MM.1S (cell line): ENCODE results near the gene NSUN6.
"Not testable (repeated sequence)": the region's sequence is repeated elsewhere in the genome, so short reads cannot be mapped to it uniquely, and the experiment has no call there.

ENCODE experiments used
- DNase-seq: peaks from one replicate; pipeline ENCODE4 v3.0.0-alpha.2; 2015
- H2AFZ ChIP-seq: fragments of 300-600 bp; sonication (generic); 2 replicates; pipeline ENCODE4 v1.6.0; 2016; ENCODE audit warnings: antibody characterized with exemption, low read length
- H3F3A ChIP-seq: fragments of 300-600 bp; sonication (generic); 2 replicates; pipeline ENCODE4 v1.6.1; 2016; ENCODE audit warnings: mild to moderate bottlenecking, antibody characterized with exemption, low read length, moderate library complexity, mixed read lengths; ENCODE audit not compliant: insufficient read depth
- H3K27ac ChIP-seq: fragments of 300-600 bp; sonication (generic); 2 replicates; pipeline ENCODE4 v1.5.1; 2016; ENCODE audit warnings: mild to moderate bottlenecking, low read length
- H3K27me3 ChIP-seq: fragments of 300-600 bp; sonication (generic); replicated peaks from 2 replicates; pipeline ENCODE4 v1.6.0; 2016; ENCODE audit warnings: low read length; ENCODE audit not compliant: insufficient read depth
- H3K36me3 ChIP-seq: fragments of 300-600 bp; sonication (generic); replicated peaks from 2 replicates; pipeline ENCODE4 v1.6.1; 2016; ENCODE audit warnings: mild to moderate bottlenecking, low read length, mixed read lengths; ENCODE audit not compliant: insufficient read depth
- H3K4me1 ChIP-seq: fragments of 300-600 bp; sonication (generic); 2 replicates; pipeline ENCODE4 v1.6.1; 2016; ENCODE audit warnings: low read length, mixed read lengths
- H3K4me2 ChIP-seq: fragments of 300-600 bp; sonication (generic); 2 replicates; pipeline ENCODE4 v1.6.0; 2016; ENCODE audit warnings: low read depth, low read length
- H3K4me3 ChIP-seq: fragments of 300-600 bp; sonication (generic); 2 replicates; pipeline ENCODE4 v1.5.1; 2016; ENCODE audit warnings: low read length, mixed read lengths
- H3K79me2 ChIP-seq: fragments of 300-600 bp; sonication (generic); 2 replicates; pipeline ENCODE4 v1.6.1; 2016; ENCODE audit warnings: mixed run types, low read length, mixed read lengths
- H3K9ac ChIP-seq: fragments of 300-600 bp; sonication (generic); 2 replicates; pipeline ENCODE4 v1.6.1; 2016; ENCODE audit warnings: low read length, mixed read lengths
- H3K9me2 ChIP-seq: fragments of 300-600 bp; sonication (generic); replicated peaks from 2 replicates; pipeline ENCODE4 v1.6.1; 2016; ENCODE audit warnings: mild to moderate bottlenecking, low read length, mixed read lengths; ENCODE audit not compliant: insufficient read depth
- H3K9me3 ChIP-seq: fragments of 300-600 bp; sonication (generic); replicated peaks from 2 replicates; pipeline ENCODE4 v1.6.1; 2016; ENCODE audit warnings: mild to moderate bottlenecking, low read length, mixed read lengths; ENCODE audit not compliant: insufficient read depth
- H4K20me1 ChIP-seq: fragments of 300-600 bp; sonication (generic); 2 replicates; pipeline ENCODE4 v1.6.1; 2016; ENCODE audit warnings: mild to moderate bottlenecking, low read length, moderate library complexity, mixed read lengths; ENCODE audit not compliant: insufficient read depth
- CTCF ChIP-seq: fragments of 300-600 bp; sonication (generic); IDR thresholded peaks from 2 replicates; pipeline ENCODE4 v1.5.1; 2016; ENCODE audit warnings: antibody characterized with exemption, low read length, mixed read lengths
- EZH2 ChIP-seq: fragments of 300-600 bp; sonication (generic); optimal IDR thresholded peaks from 2 replicates; pipeline ENCODE3; 2017; ENCODE audit warnings: low read depth, mild to moderate bottlenecking, antibody characterized with exemption, low read length, mixed read lengths
- EZH2phosphoT487 ChIP-seq: fragments of 300-600 bp; sonication (generic); IDR thresholded peaks from 2 replicates; pipeline ENCODE4 v1.6.1; 2018; ENCODE audit warnings: antibody characterized with exemption, low read length

Gene NSUN6

GRCh38 chr10:18572959-18573561 is 78.3 kb downstream of the NSUN6 start:
- Histone ChIP-seq H3K27me3 (no peaks in the 10 kb centered on the region), H3K4me3 (no peak overlapping the region), H3K9me3 (no peaks in the 10 kb centered on the region), H3K9ac (no peak overlapping the region), H3K4me1 (peaks cover 8% of the 10 kb centered on the region), H2AFZ (no peak overlapping the region), H3K4me2 (no peak overlapping the region), H3F3A (peaks cover 5% of the 10 kb centered on the region), H3K9me2 (no peaks in the 10 kb centered on the region), H3K27ac (no peak overlapping the region), H3K36me3 (no peaks in the 10 kb centered on the region), H4K20me1 (no peaks in the 10 kb centered on the region), H3K79me2 (no peaks in the 10 kb centered on the region)
- TF ChIP-seq EZH2phosphoT487 (no peak), EZH2 (no peak), CTCF (no peak)
- no peak for DNase-seq

GRCh38 chr10:18571780-18572179 is 79.6 kb downstream of the NSUN6 start:
- no peak for TF ChIP-seq CTCF
- TF ChIP-seq EZH2: no peak
- TF ChIP-seq EZH2phosphoT487: no peak
- H2AFZ ChIP-seq: no peak overlapping the region
- H3K36me3 ChIP-seq: no peaks in the 10 kb centered on the region
- no peak for DNase-seq
- no peaks in the 10 kb centered on the region for H4K20me1 ChIP-seq
- no peaks in the 10 kb centered on the region for H3F3A ChIP-seq
- no peaks in the 10 kb centered on the region for H3K27me3 ChIP-seq
- no peak overlapping the region for H3K4me3 ChIP-seq
- no peaks in the 10 kb centered on the region for H3K79me2 ChIP-seq
- no peak overlapping the region for H3K9ac ChIP-seq
- no peak overlapping the region for H3K4me2 ChIP-seq
- no peaks in the 10 kb centered on the region for H3K9me2 ChIP-seq
- no peaks in the 10 kb centered on the region for H3K9me3 ChIP-seq
- no peak overlapping the region for H3K27ac ChIP-seq
- no peaks in the 10 kb centered on the region for H3K4me1 ChIP-seq

DNA sequence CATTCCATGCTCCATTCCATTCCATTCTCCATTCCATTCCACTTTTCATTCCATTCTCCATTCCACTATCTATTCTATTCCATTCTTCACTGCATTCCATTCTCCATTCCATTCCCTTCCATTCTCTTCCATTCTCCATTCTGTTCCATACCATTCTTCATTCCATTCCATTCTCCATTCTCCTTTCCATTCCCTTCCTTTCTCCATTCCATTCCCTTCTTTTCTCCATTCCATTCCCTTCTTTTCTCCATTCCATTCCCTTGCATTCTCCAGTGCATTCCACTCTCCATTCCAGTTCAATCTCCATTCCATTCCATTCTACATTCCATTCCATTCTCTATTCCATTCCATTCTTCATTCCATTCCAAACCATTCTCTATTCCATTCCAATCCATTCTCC is 80.3 kb downstream of the NSUN6 start:
- Histone ChIP-seq H2AFZ (no peak overlapping the region), H3K36me3 (no peaks in the 10 kb centered on the region), H3F3A (no peaks in the 10 kb centered on the region), H3K4me1 (no peaks in the 10 kb centered on the region), H3K4me3 (no peak overlapping the region), H3K9ac (no peak overlapping the region), H3K27me3 (no peaks in the 10 kb centered on the region), H3K4me2 (no peak overlapping the region), H3K79me2 (no peaks in the 10 kb centered on the region), H3K9me3 (no peaks in the 10 kb centered on the region), H3K9me2 (no peaks in the 10 kb centered on the region), H4K20me1 (no peaks in the 10 kb centered on the region), H3K27ac (no peak overlapping the region)
- DNase-seq: no peak
- no peak for TF ChIP-seq EZH2phosphoT487
- no peak for TF ChIP-seq CTCF
- TF ChIP-seq EZH2: no peak

GRCh38 chr10:18570386-18570785 is 81.0 kb downstream of the NSUN6 start:
- not testable (repeated sequence) for H3K9me3 ChIP-seq, H3K36me3 ChIP-seq, H3F3A ChIP-seq, H3K4me3 ChIP-seq, H3K27ac ChIP-seq, H3K4me2 ChIP-seq, H3K27me3 ChIP-seq, H3K9ac ChIP-seq, H2AFZ ChIP-seq, H4K20me1 ChIP-seq, DNase-seq, H3K4me1 ChIP-seq, H3K9me2 ChIP-seq, H3K79me2 ChIP-seq
